ENCODE results near the gene CPSF6. TPM values are rescaled to one million over a fixed set of nuclear protein-coding genes. Genes with fewer than 3 reads are reported as not detected.
"Not testable (repeated sequence)": the region's sequence is repeated elsewhere in the genome, so short reads cannot be mapped to it uniquely, and the experiment has no call there.

Gene CPSF6, protein sequence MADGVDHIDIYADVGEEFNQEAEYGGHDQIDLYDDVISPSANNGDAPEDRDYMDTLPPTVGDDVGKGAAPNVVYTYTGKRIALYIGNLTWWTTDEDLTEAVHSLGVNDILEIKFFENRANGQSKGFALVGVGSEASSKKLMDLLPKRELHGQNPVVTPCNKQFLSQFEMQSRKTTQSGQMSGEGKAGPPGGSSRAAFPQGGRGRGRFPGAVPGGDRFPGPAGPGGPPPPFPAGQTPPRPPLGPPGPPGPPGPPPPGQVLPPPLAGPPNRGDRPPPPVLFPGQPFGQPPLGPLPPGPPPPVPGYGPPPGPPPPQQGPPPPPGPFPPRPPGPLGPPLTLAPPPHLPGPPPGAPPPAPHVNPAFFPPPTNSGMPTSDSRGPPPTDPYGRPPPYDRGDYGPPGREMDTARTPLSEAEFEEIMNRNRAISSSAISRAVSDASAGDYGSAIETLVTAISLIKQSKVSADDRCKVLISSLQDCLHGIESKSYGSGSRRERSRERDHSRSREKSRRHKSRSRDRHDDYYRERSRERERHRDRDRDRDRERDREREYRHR
- 100 to 1,000 TPM in 3 of 4 donors, 10 to 100 TPM in 1; 85.3 to 115 (median 109) TPM for polyA plus RNA-seq (ENCODE audit: insufficient read length in 4 of 4)

DNA sequence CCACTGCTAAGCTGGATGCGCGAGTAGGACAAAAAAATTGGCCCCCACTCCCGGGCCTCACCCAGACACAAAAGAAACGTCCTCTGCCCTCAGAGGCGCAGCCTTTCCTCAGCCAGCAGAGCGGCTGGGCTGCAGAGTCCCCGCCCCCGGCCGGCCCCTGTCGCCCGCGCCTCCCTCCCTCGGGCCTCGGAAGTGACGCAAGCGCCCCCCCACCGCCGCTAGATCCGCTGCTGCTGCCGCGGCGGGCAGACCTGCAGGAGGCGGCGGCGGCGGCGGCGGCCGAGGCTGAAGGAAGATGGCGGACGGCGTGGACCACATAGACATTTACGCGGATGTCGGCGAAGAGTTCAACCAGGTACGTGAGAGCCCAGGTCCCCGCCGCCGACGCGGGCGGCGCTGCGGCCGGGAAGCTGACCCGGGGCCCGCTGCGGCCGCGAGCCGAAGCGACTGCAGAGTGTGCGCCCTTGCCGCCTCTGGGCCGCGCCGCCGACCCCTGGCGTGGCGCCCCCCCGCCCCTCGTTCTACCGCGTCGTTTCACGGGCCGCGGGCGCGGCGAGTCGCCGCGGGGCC lies at the start of gene CPSF6:
CPSF6 (plus strand) TSS at position 218 of the 570 bp plus-strand sequence; CDS start at position 296, 78 bp downstream.
- peak; percentile 74 to 87 (median 83) for DNase-seq (ENCODE audit: low read depth in 4 of 4, low spot score in 3 of 4)

DNA sequence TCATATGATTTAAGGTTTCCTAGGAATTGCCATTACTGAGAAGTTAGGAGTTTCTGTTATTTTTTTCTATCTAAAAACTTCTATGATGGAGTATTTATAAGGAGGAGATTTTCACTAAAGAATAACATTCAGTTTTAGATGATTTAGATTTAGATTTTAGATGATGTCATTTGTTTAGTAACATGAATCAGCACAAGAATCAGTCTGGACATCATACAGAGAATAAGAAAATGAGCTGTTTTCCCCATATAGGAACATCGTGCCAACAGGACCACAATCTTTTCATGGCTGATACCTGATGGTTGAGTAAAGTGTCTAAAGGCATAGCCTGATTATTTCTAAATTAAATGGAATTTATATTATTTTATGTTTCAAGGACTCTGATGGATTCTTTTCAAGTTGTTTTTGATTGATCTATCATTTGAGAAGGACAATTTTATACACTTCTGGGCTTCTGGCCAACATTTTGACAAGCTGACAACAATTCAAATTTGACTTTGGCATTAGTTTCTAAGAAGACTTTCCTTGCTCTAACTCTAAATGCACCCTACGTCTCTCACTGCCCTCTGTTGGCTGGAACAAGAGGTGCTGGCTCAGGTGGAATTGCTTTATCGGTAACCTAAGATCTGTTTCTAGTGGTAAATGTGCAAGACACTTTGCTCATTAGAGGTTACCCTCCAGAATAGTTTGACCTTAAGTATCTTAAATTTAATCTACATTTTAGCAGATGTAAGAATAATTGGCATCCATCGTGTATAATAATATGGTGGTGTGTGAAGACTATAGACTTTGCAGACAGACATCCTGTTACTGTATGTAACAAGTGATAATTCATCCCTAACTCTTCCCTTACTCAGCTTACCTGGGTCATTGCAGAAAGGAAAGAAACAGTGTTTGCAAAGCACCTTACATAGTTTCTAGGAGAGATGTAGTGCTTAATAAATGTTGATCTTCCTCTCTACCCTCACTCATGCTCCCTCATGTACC lies 42.8 kb upstream of the CPSF6 start:
- no peak for DNase-seq (ENCODE audit: low read depth in 4 of 4, low spot score in 3 of 4)

DNA sequence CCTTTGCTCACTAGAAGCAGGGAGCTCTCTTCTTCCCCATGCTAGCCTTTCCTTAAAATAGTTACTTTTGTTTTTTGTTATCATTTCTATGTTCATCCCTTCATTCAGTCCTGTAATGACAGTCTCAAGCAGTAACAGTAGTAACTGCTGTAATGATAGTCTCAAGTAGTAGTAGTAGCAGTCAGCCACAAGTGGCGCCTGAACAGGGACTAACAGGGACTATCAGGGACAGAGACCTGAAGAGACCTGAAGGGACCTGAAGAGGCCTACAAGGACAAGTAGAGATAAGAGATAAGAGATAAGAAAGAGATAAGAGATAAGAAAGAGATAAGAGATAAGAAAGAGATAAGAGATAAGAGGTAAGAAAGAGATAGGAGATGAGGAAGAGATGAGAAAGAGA lies 39.4 kb upstream of the CPSF6 start:
- DNase-seq (ENCODE audit: low read depth in 4 of 4, low spot score in 3 of 4), result not testable (repeated sequence)

DNA sequence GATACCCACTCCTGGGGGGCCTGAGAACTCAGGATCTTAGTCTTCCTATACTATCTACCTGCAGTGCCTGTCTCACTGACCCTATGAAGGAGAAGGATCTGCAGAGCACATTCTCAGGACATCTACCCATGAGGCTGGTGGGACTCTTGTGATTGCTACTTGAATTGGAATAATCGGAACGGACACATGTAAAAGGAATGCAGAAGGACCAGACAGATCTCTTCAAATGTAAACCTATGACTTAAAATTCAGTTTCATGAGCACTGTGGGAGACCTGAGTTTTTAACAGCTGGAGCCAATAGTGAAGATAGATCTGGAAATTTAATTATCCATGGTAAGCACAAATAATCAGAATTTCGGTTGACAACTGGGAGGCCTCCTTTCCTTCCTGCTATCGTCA lies 35.2 kb upstream of the CPSF6 start:
- DNase-seq (ENCODE audit: low read depth in 4 of 4, low spot score in 3 of 4), result no peak

DNA sequence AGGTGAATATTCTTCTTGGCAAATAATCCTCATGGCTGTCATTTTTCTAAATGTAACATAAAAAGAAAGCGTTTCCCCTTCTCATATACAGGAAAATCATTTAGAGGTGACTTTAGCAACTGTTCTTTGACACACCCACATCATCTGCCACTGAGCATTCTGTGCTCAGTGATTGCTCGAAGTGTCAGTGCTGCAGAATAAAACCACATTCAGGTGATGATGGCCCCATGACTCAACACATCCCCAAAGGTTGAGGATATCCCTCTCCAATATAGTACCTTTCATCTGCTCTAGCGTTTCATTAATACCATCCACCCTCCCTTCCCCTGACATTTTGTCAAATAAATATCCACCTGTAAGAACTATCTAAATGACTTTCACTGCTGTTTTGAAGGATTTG lies 28.7 kb upstream of the CPSF6 start:
- DNase-seq (ENCODE audit: low read depth in 4 of 4, low spot score in 3 of 4), result no peak

DNA sequence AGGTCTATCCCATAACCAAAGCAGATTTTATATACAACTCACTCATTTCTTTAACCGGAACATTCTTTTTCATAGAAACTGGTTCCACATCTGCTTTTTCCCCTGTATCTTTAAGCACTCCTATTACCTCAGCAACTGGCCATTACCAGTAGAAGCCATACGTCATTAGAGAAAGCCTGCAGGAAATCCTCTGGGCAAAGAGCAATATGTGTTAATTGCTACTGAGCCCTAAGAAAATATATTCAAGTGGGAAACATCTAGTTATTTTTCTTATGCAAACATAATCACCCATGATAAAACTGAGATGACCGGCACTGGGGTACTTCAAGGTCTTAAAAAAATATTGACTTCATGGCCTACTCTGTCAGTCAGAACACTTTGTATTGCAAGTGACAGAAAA lies 28.2 kb upstream of the CPSF6 start:
- DNase-seq (ENCODE audit: low read depth in 4 of 4, low spot score in 3 of 4), result no peak

DNA sequence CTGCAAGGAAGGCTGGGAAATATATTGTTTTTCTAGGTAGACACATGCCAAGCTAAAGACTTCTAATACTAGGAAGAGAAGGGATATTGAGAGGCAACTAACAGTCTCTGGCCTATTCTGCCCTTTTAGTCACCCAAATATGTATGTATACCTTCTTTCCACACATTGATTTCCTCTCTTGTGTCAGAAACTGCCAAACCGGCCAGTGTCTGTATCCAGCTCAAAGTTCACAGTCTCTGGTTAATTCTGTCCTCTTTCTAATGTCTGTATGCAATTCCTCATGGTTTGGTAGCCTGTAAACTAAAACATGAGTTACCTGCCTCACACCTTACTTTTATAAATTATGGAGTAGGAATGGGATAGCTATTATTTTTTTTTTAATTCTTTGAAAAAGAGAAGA lies 25.2 kb upstream of the CPSF6 start:
- no peak for DNase-seq (ENCODE audit: low read depth in 4 of 4, low spot score in 3 of 4)

DNA sequence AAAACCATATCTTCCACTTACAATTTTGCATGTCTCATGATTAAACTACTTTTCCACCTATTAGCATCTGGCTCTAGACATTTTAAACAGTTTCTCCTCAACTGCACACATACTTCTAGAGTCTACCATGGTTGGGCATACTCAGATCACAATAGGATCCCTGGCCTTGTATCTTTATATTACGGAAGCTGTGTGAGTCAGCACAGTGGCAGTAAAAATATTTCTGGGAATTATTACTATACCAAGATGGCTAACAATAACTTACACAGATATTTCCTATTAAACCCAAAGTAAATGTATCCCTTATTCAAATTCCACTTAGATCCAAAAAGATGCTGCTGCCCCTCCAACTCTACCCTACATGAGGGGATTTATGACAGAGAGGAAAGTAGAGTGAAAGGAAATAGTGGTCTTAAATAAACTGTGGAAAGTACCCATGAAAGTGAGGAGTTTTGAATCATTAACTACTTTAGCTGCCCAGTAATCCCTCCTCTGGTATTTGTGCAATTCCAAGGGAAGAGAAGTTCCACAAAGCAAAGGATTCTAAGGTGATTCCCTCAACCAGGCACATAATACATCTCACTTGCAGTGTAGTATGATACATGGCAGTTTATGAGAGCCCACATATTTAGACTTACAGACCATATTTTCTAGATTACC lies 14.0 kb upstream of the CPSF6 start:
- no peak for DNase-seq (ENCODE audit: low read depth in 4 of 4, low spot score in 3 of 4)

DNA sequence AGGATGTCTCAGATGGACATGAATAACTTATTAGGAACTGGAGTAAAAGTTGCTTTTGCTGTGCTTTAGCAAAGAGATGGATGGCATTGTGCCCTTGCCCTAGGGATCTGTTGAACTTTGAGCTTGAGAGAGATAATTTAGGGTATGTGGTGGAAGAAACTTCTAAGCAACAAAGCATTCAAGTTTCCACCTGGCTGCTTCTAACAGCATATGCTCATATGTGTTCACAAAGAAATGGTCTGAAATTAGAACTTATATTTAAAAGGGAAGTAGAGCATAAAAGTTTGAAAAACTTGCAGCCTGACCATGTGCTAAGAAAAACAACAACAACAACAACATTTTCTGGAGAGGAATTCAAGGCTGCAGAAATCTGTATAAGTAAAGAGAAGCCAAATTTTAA lies 7.9 kb upstream of the CPSF6 start:
- DNase-seq (ENCODE audit: low read depth in 4 of 4, low spot score in 3 of 4), result no peak

DNA sequence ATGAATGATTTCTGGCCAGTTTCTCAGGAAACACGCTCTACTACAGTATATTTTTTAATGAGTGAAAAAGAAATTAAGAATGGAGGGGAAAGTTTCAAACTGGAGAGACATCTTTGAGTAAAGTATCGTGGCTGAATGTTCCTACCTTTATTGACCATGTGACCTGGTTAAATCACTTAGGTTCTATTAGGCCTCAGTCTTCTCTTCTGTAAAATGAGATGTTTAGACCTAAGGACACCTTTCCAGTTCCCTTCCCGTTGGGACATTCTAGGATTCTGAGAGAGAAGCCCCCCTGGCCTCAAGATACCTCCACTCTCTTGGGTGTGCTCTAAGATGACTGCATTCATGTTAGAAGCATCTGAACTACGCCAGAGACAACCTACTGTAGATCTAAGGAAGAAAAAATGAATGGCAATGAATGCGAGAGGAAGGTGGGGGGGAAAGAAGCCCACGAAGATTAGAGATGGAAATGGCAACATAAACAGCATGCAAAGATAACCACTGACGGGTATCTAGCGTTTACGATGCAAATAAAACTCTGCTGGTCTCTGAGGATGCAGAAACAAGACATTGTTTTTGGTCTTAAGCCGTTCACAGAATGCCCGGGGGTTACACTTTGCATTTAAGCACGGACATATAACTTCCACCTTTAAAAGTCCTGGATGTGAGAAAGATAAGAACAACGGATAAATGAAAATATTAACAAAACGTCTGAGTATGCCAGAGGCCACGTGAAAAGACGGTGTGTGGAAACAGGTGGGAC lies 599 bp upstream of the CPSF6 start:
- DNase-seq (ENCODE audit: low read depth in 4 of 4, low spot score in 3 of 4), result no peak

DNA sequence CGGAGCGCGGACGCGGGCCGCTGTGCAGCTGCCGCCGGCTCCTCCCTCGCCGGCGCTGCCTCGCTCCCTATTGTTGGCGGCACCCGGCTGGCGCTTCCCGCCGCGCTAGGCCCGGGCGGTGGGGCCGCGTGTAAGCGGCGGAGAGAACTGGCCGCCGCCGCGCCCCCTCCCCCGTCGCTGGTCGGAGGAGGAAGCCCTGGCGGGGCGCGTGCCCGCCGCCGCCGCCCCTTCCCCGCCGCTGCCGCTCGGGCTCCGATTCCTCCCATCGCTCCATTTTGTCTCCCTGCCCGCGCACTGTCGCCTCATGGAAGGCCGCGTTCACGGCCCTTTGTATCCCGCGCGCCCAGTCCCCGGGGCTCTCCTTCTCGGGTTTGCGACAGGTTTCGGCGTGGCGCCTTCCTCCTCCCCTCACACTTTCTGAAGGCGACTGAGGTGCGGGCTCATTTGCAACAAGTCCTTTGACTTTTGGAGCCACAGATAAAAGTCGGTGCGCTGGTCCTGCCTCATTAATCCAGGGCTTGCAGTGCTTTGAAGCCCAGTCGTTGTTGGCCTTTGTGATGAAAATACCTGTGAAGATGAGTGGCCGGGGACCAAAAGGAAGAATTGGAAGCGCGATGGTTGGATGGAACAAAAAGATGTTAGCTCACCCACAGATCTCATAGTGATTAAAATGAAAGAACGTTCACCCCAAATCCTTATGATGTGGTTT lies 707 bp downstream of the CPSF6 start:
- peak in 3 of 4 donors; percentile 41 for DNase-seq (ENCODE audit: low read depth in 4 of 4, low spot score in 3 of 4)

DNA sequence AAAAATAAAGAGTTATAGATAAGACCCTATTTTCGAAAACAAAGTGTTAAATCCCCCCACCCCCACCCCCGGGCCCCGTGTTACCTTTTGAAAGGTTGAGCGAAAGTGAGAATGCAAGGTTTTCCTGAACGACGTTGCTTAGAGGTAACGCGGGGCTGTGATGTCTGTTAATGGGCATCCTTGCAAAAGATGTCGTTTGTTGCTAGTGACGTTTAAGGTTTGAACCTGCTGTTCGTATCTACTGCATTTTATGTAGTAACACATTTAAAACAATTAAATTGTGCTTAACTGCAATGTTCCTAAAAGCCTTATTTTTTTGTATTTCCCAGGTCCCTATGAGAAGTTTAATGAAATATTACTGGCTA lies 1.2 kb downstream of the CPSF6 start:
- no peak for DNase-seq (ENCODE audit: low read depth in 4 of 4, low spot score in 3 of 4)

DNA sequence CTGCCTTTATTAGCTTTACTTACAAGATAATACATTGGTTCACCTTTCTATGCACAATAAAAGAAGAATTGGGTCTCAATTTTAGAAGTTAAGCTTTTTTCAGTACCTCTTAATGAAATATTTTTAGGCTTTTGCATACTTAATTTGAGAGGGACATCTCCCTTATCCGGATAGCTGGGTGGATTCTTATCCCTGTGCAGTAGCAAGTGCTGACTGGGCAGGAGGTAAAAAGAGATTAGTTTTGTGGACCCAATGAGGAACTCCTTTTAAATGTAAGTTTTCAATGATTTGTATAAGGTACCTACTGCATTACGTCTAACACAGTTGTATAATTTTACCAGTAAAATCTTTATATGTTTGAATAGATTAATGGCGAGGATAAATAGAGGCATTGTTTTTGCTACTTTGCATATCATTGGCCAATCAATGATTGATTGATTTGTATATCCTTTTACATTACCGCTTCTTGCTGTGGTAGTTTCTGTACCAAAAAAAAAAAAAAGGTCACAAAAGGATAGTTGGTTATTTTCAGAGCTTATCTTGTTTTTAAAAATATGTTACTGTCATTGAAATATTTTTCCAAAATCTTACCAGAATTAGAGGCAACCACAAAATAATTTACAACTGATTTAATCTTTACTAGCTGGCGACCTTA lies 2.2 kb downstream of the CPSF6 start:
- no peak for DNase-seq (ENCODE audit: low read depth in 4 of 4, low spot score in 3 of 4)

DNA sequence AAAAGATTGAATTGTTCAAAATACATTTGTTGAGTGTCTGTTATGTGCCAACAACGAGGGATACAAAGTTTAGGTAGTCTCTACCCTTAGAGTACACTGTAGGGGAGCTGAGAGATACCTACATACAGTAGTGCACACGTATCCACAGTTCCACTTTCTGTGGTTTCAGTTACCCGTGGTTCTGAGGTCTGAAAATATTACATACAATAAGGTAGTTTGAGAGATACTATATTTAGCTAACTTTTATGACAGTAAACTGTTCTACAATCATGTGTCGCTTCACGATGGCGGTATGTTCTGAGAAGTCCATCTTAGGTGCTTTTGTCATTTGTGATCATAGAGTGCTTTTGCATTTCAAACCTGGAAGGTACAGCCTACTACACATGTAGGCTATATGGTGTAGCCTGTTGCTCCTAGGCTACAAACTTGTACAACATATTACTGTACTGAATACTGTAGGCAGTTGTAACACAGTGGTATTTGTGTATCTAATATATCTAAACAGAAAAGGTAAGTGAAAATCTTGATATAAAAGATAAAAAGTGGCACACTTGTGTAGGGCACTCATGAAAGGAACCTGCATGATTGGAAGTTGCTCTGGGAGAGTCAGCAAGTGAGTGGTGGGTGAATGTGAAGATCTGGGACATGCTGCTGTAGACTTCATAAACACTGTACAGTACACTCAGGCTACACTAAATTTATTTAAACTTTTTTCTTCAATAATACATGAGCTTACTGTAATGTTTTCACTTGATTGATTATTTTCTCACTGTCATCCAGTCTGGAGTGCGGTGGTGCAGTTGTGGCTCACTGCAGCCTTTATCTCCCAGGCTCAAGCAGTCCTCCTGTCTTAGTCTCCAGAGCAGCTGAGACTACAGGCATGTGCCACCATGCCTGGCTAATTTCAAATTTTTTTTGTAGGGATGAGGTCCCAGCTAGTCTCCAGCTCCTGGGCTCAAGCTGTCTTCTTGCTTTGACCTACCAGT lies 4.0 kb downstream of the CPSF6 start:
- DNase-seq (ENCODE audit: low read depth in 4 of 4, low spot score in 3 of 4), result no peak

DNA sequence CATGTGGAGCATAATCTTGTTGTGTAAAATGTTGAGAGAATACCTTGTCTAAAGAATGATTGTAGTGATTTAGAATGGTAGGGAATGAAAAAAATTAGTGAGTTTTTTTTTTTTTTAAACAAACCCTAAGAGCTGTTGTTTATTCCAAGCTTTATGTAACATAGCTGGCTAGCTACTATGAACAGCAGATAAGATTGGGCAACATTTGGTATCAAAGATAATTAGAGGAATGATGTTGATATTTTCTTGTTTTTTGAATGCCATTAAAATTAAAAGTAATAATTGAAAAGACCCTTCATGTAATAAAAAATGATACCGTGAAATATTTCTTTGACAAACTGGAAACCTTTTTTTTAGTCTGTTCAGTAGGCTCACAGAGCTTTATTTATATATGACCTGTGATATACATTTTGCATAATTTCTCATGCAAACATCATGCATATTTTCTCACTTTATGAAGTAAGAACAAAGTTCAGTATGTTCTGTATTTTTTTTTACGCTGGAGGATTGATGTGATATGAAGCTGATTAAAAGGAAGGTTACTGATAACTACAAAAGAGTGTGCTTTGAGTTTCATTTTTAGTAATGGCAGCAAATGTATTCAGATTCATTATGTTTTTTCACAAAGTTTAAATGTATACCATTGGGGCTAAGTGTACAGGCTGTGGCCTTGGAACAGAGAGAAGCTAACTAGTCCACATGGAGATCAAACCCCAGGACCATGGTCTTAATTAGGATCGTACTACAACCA lies 8.1 kb downstream of the CPSF6 start:
- no peak for DNase-seq (ENCODE audit: low read depth in 4 of 4, low spot score in 3 of 4)

DNA sequence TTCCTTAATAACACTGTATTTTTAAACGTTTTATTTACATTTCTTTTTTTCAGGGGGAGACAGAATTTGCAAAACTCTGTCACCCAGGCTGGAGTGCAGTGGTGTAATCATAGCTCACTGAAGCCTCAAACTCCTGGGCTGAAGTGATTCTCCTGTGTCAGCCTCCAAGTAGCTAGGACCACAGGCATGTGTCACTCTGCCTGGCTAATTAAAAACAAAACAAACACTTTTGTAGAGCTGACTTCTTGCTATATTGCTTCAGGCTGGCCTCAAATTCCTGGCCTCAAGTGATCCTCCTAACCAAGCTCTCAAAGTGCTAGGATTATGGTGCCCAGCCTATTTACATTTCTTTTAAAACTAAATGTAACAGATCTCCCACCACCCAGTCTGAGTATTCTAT lies 12.7 kb downstream of the CPSF6 start:
- DNase-seq (ENCODE audit: low read depth in 4 of 4, low spot score in 3 of 4), result no peak

DNA sequence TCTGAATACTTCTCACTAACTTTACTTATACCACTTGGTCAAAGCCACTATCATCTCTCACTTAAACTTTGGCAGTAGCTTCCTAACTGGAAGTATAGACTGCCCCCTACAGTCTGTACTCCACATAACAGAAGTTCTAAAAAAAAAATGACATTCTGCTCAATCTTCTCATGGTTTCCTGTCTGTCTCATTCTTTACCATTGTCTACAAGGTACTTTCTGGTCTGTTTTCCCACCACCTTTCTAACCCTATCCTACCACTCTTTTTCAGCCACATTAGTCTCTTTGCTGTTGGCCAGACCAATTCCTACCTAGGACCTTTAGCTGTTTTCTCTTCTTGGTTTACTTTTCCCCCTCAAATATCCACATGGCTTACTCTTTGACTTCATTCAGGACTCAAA lies 14.7 kb downstream of the CPSF6 start:
- no peak for DNase-seq (ENCODE audit: low read depth in 4 of 4, low spot score in 3 of 4)
